ENCODE measurements around the gene BTBD16.

DNA sequence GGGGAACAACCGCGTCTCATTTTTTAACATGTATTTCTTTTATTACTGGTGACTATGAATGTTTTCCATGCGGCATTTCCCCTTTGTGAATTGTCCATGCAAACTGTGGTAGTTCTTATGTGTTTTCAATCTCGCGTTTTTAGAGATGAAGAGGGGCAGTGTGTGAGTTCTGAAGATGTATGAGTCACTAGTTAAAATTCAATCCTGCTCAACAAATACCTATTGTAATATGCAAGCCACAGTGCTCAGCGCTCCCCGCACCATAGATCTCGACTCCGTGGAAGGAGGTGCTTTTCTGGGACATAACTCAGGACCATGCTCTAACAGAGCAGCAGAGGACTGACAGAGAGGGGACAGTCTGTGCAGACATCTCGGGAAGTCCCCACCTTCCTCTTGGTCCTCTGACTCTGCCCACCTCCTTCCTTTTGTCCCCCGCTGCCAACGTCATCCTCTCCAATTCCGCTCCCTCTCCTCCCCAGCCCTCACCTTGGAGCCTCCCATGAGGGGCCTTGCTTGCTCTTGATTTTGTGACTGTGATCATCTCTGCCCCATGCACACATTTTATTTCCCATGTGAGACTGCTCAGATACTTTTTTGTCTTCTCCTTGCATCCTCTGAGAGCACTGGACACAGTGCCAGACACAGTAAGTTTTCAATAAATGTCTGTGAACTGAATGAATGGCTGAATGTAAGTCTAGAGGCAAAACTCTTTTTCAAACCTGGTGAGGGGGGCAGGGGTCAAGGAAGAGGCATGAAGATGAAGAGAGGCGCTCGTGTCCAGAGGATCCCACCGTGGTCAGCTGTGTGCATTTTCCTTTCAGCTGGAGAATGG lies 60.7 kb downstream of the BTBD16 start:
- TF ChIP-seq CTCF (IDR thresholded peaks at IDR 0.05): no peak
- TF ChIP-seq ZFX (IDR thresholded peaks at IDR 0.05; ENCODE audit: borderline replicate concordance): no peak
